ENCODE measurements around the gene SULT1A2.

- no peak for TF ChIP-seq POLR2AphosphoS5 (IDR thresholded peaks at IDR 0.05)
- no peak for TF ChIP-seq CTCF (IDR thresholded peaks at IDR 0.05)
- no peak for TF ChIP-seq POLR2A (IDR thresholded peaks at IDR 0.05)
These were observed 6.9 kb downstream of the SULT1A2 start for GRCh38 chr16:28589930-28590329.

Data from breast epithelium (tissue), 3 donors.